Osteocyte (in vitro differentiated cells): ENCODE data around the gene VEGFA. TPM values are rescaled to one million over a fixed set of nuclear protein-coding genes. Genes with fewer than 3 reads are reported as not detected.

Experiments
- DNase-seq: peaks from one replicate; pipeline ENCODE4 v3.0.0; 2021; ENCODE audit warnings: mixed read lengths; ENCODE audit not compliant: unreplicated experiment; ENCODE audit errors: extremely low spot score
- H3K27ac Mint-ChIP-seq: one replicate; pipeline ENCODE4 v1.8.0; 2021; ENCODE audit warnings: mild to moderate bottlenecking, mixed read lengths; ENCODE audit not compliant: unreplicated experiment
- H3K27me3 Mint-ChIP-seq: one replicate; pipeline ENCODE4 v1.8.0; 2021; ENCODE audit warnings: mixed read lengths; ENCODE audit not compliant: unreplicated experiment
- H3K36me3 Mint-ChIP-seq: one replicate; pipeline ENCODE4 v1.8.0; 2021; ENCODE audit warnings: mixed read lengths; ENCODE audit not compliant: unreplicated experiment
- H3K4me1 Mint-ChIP-seq: one replicate; pipeline ENCODE4 v1.8.0; 2021; ENCODE audit warnings: mixed read lengths; ENCODE audit not compliant: unreplicated experiment
- H3K4me3 Mint-ChIP-seq: one replicate; pipeline ENCODE4 v1.8.0; 2021; ENCODE audit warnings: mild to moderate bottlenecking, moderate library complexity, mixed read lengths; ENCODE audit not compliant: unreplicated experiment
- H3K9me3 Mint-ChIP-seq: one replicate; pipeline ENCODE4 v1.8.0; 2021; ENCODE audit warnings: mixed read lengths; ENCODE audit not compliant: unreplicated experiment
- CTCF ChIP-seq: fragments of 200-600 bp; sonication (generic); IDR thresholded peaks from 2 replicates; pipeline ENCODE4 v1.5.0; 2021; ENCODE audit warnings: antibody characterized with exemption, mild to moderate bottlenecking, moderate library complexity
- total RNA-seq: library from RNA; stranded (reverse); gene quantifications from 2 replicates; pipeline ENCODE4 v1.2.1, GENCODE V29; 2021

The VEGFA gene
- total RNA-seq, 1 donor from 2014 or later = 69.7 TPM

- Mint-ChIP-seq H3K4me1 (peaks cover 40% of the 10 kb centered on the region), H3K4me3 (no peak overlapping the region), H3K36me3 (peaks cover 24% of the 10 kb centered on the region), H3K27ac (no peak overlapping the region), H3K27me3 (no peaks in the 10 kb centered on the region), H3K9me3 (no peaks in the 10 kb centered on the region)
- no peak for DNase-seq
- no peak for TF ChIP-seq CTCF
These were observed 7.1 kb downstream of the VEGFA start for GRCh38 chr6:43776799-43777776.

DNA sequence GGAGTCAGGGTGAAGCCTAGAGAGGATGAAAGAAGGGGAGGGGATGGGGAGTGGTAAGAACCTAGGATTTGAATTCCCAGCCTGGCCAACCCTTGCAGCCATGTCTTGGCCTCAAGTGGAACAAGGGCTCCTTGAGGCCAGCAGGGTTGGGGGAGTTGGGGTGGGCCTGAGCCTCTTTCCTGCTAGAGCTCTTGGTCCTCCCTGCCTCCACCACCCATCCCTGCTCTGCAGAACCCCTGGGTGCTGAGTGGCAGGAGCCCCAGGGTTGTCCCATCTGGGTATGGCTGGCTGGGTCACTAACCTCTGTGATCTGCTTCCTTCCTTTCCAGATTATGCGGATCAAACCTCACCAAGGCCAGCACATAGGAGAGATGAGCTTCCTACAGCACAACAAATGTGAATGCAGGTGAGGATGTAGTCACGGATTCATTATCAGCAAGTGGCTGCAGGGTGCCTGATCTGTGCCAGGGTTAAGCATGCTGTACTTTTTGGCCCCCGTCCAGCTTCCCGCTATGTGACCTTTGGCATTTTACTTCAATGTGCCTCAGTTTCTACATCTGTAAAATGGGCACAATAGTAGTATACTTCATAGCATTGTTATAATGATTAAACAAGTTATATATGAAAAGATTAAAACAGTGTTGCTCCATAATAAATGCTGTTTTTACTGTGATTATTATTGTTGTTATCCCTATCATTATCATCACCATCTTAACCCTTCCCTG is 8.3 kb downstream of the VEGFA start:
- H3K9me3 Mint-ChIP-seq = no peaks in the 10 kb centered on the region
- no peaks in the 10 kb centered on the region for H3K27me3 Mint-ChIP-seq
- no peak overlapping the region for H3K27ac Mint-ChIP-seq
- peaks cover 29% of the 10 kb centered on the region for H3K4me1 Mint-ChIP-seq
- peaks cover 28% of the 10 kb centered on the region for H3K36me3 Mint-ChIP-seq
- TF ChIP-seq CTCF = no peak
- no peak overlapping the region for H3K4me3 Mint-ChIP-seq
- DNase-seq = no peak

DNA sequence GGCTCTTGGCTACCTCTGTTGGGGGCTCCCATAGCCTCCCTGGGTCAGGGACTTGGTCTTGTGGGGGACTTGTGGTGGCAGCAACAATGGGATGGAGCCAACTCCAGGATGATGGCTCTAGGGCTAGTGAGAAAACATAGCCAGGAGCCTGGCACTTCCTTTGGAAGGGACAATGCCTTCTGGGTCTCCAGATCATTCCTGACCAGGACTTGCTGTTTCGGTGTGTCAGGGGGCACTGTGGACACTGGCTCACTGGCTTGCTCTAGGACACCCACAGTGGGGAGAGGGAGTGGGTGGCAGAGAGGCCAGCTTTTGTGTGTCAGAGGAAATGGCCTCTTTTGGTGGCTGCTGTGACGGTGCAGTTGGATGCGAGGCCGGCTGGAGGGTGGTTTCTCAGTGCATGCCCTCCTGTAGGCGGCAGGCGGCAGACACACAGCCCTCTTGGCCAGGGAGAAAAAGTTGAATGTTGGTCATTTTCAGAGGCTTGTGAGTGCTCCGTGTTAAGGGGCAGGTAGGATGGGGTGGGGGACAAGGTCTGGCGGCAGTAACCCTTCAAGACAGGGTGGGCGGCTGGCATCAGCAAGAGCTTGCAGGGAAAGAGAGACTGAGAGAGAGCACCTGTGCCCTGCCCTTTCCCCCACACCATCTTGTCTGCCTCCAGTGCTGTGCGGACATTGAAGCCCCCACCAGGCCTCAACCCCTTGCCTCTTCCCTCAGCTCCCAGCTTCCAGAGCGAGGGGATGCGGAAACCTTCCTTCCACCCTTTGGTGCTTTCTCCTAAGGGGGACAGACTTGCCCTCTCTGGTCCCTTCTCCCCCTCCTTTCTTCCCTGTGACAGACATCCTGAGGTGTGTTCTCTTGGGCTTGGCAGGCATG is 9.2 kb downstream of the VEGFA start:
- H3K27me3 Mint-ChIP-seq = no peaks in the 10 kb centered on the region
- H3K36me3 Mint-ChIP-seq = peaks cover 35% of the 10 kb centered on the region
- no peak overlapping the region for H3K4me3 Mint-ChIP-seq
- H3K9me3 Mint-ChIP-seq = no peaks in the 10 kb centered on the region
- peaks cover 19% of the 10 kb centered on the region for H3K4me1 Mint-ChIP-seq
- TF ChIP-seq CTCF = no peak
- no peak for DNase-seq
- H3K27ac Mint-ChIP-seq = no peak overlapping the region

DNA sequence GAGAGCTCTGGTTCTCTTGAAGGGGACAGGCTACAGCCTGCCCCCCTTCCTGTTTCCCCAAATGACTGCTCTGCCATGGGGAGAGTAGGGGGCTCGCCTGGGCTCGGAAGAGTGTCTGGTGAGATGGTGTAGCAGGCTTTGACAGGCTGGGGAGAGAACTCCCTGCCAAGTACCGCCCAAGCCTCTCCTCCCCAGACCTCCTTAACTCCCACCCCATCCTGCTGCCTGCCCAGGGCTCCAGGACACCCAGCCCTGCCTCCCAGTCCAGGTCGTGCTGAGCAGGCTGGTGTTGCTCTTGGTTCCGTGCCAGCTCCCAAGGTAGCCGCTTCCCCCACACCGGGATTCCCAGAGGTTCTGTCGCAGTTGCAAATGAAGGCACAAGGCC is 9.8 kb downstream of the VEGFA start:
- no peak for TF ChIP-seq CTCF
- peaks cover 13% of the 10 kb centered on the region for H3K4me1 Mint-ChIP-seq
- no peak overlapping the region for H3K4me3 Mint-ChIP-seq
- DNase-seq = no peak
- H3K27ac Mint-ChIP-seq = no peak overlapping the region
- no peaks in the 10 kb centered on the region for H3K9me3 Mint-ChIP-seq
- H3K27me3 Mint-ChIP-seq = no peaks in the 10 kb centered on the region
- peaks cover 40% of the 10 kb centered on the region for H3K36me3 Mint-ChIP-seq
